RCC 7860 (cell line): ENCODE measurements around the gene NLRP9.

Experiments
- DNase-seq: peaks from one replicate; pipeline ENCODE4 v3.0.0-alpha.2; 2015; ENCODE audit warnings: low spot score
- FAIRE-seq: peaks from 2 replicates; lab custom pipeline; 2012; peaks lifted over from hg19 to GRCh38; lab: Jason Lieb, UNC

NLRP9 gene

GRCh38 chr19:55689411-55690108, 48.6 kb downstream of the NLRP9 start:
- FAIRE-seq (no peak), DNase-seq (no peak)

GRCh38 chr19:55688422-55689218, 49.6 kb downstream of the NLRP9 start:
- DNase-seq (no peak), FAIRE-seq (no peak)

DNA sequence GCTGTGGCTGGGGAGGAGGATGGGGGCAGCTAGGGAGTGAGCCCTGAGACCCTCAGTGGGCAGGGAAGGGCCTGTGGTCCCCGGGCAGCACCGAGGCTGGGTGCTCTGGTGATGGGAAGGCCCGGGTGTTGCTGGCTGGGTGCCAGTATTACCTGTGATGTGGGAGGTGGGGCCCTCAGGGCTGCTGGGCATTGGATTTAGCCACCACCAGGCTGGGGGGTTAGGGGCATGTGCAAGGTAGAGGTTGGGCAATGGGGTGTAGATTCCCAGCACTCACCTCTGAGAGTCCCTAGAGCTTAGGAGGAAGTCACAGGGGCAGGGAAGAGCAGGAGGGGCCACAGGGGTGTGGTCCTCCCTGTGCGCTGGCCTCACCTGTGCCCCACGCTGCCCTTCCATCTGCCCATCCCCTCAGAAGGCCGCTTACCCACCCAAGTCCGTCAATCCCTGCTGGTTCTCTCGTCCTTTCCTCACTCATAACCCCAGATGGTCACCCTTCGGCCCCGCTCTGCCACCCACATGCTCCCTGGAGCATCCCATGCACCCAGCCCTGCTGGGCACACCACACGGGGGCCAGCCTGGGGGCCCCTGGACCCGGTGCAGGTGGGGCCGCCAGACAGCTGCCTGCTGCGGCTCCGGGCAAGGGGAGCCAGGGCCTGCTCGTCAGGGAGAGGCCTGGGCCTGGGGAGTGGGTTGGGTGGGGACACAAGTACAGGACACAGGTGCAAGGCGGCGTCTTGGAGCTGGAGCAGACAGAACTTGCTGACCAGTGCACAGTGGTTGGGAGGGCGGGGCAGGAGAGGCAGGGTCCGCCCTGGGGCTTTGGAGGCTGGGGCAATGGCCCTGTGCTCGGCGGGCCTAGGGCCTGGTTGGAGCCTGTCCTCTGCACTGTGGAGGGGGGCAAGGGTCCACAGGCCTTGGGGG, 50.7 kb downstream of the NLRP9 start:
- no peak for FAIRE-seq
- no peak for DNase-seq

- FAIRE-seq: no peak
- no peak for DNase-seq
Observed at GRCh38 chr19:55686311-55687050, 51.7 kb downstream of the NLRP9 start.

DNA sequence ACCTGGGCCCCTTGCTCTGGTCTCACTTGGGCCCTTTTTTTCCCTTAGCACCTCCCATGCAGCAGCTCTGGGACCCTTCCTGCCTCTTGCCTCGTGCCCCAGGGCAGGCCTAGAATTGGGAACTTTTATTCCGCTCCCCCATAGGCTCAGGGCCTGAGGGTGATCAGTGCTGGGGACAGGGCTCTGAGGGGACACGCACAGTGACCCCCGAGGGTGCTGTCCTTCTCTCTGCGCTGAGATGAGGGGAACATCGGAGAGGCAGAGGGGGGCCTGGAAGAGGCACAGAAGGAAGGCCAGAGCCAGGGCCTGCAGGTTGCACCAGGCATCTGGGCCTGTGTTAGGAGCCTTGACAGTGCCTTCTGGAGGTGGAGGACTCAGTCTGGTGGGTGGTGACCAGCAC, 52.4 kb downstream of the NLRP9 start:
- no peak for FAIRE-seq
- DNase-seq: no peak

- DNase-seq: no peak
- FAIRE-seq: no peak
Observed at GRCh38 chr19:55684946-55685681, 53.1 kb downstream of the NLRP9 start.

- DNase-seq (no peak), FAIRE-seq (no peak)
Observed at GRCh38 chr19:55683449-55684261, 54.5 kb downstream of the NLRP9 start.

GRCh38 chr19:55681131-55682092, 56.8 kb downstream of the NLRP9 start:
- DNase-seq (no peak), FAIRE-seq (peak; percentile 30)

DNA sequence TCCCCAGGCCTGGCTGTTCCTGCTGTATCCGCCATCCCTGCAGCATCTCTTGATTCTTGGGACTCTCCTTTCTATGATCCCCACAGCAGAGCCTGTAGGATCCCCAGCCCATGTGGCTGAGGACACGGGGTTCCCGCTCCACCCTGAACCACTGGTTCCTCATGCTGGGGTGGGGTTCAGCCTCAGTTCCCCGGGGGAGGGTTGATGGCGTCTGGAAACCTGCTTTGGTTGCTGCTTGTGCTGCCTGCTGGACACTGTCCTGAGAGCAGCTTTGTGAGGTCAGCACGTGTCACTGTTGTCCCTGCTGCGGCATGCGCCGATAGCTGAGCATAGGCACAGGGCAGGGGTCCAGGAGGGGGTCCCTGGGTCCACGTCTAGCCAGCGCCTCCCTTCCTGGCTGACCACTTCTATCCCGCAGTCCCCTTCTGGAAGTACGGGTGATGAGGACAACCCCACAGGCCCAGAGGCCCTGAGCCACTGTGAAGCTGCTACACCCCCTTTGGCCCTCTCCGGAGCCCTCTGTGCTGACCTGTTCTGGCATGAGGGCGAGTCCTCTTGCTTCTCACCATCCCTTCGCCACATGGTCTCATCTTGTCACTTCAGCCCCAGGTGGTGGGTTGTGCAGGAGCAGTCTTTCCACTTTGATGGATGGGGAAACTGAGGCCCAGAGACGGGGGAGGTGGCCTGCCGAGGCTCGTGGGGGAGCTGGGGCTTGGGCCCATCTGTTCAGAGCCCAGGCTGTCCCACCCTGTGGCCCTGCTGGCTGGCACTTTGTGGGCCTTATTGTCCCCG, 57.7 kb downstream of the NLRP9 start:
- no peak for FAIRE-seq

GRCh38 chr19:55679343-55680257, 58.6 kb downstream of the NLRP9 start:
- FAIRE-seq (no peak), DNase-seq (peak; percentile 17)

More for the DNA sequence above, 57.7 kb downstream of the NLRP9 start:
- no peak for DNase-seq

- FAIRE-seq: no peak
- DNase-seq: no peak
Observed at GRCh38 chr19:55678121-55678671, 60.0 kb downstream of the NLRP9 start.

DNA sequence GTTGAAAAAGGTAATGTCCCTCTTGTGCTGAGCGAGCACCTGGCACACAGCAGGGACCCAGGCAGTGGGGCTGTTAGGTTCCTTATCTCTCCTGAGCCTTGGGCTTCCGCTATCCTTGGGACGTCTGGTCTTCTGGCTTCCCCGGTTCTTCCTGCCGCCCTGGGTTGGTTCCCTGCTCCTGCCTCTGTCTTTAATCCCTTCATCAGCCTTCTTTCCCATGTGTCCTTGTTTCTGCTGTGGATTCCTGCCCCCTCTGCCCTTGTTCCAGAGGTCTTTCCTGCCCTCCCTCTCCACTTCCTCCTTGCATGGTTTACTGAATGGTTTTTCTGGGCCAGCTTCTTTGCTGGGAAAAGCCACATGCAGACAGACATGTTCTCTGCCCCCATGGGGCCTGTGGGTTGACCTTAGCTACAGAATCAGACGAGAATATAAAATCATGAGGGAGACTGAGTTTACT, 60.6 kb downstream of the NLRP9 start:
- FAIRE-seq: no peak
- DNase-seq: no peak

GRCh38 chr19:55676889-55677505, 61.2 kb downstream of the NLRP9 start:
- DNase-seq (no peak), FAIRE-seq (no peak)

- no peak for FAIRE-seq
- no peak for DNase-seq
Observed at GRCh38 chr19:55676383-55676782, 61.8 kb downstream of the NLRP9 start.

DNA sequence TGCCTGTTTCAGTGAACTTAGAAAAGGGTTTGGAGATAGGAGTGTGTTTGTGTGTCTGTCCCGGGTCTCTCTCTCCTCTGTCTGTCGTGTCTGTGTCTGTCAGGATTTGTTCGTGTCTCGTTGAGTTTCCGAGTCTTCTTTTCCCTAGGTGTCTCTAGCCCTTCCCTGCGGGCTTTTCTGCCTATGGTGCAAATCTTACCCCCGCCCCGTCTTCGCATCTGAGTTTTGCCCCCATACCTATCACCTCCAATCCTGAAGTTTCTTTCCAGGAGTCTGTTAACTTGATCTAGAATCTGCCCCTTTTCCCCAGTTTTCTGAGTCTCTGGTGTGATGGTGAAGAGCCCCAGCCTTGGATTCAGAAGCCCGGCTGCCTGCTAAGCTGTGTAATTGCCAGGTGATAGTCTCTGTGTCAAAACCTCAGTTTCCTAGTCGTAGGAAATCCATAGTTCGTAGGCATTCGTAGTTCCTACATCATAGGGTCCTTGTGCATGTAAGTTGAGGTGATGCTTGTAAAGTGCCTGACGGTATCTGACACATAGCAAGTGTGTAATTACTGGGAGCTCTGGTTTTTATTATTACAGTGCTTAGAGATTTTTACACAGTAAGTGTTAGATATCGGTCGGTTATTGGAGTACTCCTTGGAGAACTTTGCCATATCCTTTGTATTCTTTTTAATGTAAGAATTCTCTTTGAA, 62.4 kb downstream of the NLRP9 start:
- DNase-seq (no peak), FAIRE-seq (no peak)
